H1 (cell line): ENCODE results near the gene RHBDF2.

Source experiments
- ASH2L ChIP-seq: fragments of 200-600, 300-600 bp; sonication (generic); IDR thresholded peaks from one replicate; pipeline ENCODE4 v1.7.1; 2017; ENCODE audit warnings: low read length
- HDAC6 ChIP-seq: IDR thresholded peaks from one replicate; pipeline ENCODE4 v1.7.1; 2012; ENCODE audit warnings: low read depth, mild to moderate bottlenecking, inconsistent platforms, low read length, moderate library complexity
- POLR2A ChIP-seq, 2 experiments: IDR thresholded peaks; 1 replicate in 1 of 2; 2 replicates in 1 of 2; pipeline ENCODE4 v1.6.1; 2011; ENCODE audit warnings: low read depth in 2 of 2, low read length in 2 of 2, mild to moderate bottlenecking in 2 of 2; ENCODE audit errors: control extremely low read depth in 1 of 2
- SRF ChIP-seq: IDR thresholded peaks from 2 replicates; pipeline ENCODE4 v1.6.1; 2011; ENCODE audit warnings: mild to moderate bottlenecking, low read depth, low read length, moderate library complexity
- TF ChIP-seq, protein P1 (sequence below): fragments of 300-600 bp; sonication (generic); IDR thresholded peaks from 2 replicates; pipeline ENCODE4 v1.7.1; 2012; ENCODE audit warnings: low read length, moderate library complexity, mild to moderate bottlenecking, inconsistent platforms; ENCODE audit not compliant: insufficient replicate concordance
- TF ChIP-seq, protein P2 (sequence below), 3 experiments: IDR thresholded peaks; 1 replicate in 2 of 3; 2 replicates in 1 of 3; pipeline versions ENCODE4 v1.5.1 to v1.6.1; 2011; ENCODE audit warnings: low read length in 3 of 3, mild to moderate bottlenecking in 3 of 3, inconsistent platforms in 2 of 3, low read depth in 1 of 3, moderate library complexity in 1 of 3; ENCODE audit not compliant: insufficient read depth in 1 of 3; ENCODE audit errors: control extremely low read depth in 1 of 3

GRCh38 chr17:76530095-76530723, 29.0 kb upstream of the RHBDF2 start:
- TF ChIP-seq, protein P1, sequence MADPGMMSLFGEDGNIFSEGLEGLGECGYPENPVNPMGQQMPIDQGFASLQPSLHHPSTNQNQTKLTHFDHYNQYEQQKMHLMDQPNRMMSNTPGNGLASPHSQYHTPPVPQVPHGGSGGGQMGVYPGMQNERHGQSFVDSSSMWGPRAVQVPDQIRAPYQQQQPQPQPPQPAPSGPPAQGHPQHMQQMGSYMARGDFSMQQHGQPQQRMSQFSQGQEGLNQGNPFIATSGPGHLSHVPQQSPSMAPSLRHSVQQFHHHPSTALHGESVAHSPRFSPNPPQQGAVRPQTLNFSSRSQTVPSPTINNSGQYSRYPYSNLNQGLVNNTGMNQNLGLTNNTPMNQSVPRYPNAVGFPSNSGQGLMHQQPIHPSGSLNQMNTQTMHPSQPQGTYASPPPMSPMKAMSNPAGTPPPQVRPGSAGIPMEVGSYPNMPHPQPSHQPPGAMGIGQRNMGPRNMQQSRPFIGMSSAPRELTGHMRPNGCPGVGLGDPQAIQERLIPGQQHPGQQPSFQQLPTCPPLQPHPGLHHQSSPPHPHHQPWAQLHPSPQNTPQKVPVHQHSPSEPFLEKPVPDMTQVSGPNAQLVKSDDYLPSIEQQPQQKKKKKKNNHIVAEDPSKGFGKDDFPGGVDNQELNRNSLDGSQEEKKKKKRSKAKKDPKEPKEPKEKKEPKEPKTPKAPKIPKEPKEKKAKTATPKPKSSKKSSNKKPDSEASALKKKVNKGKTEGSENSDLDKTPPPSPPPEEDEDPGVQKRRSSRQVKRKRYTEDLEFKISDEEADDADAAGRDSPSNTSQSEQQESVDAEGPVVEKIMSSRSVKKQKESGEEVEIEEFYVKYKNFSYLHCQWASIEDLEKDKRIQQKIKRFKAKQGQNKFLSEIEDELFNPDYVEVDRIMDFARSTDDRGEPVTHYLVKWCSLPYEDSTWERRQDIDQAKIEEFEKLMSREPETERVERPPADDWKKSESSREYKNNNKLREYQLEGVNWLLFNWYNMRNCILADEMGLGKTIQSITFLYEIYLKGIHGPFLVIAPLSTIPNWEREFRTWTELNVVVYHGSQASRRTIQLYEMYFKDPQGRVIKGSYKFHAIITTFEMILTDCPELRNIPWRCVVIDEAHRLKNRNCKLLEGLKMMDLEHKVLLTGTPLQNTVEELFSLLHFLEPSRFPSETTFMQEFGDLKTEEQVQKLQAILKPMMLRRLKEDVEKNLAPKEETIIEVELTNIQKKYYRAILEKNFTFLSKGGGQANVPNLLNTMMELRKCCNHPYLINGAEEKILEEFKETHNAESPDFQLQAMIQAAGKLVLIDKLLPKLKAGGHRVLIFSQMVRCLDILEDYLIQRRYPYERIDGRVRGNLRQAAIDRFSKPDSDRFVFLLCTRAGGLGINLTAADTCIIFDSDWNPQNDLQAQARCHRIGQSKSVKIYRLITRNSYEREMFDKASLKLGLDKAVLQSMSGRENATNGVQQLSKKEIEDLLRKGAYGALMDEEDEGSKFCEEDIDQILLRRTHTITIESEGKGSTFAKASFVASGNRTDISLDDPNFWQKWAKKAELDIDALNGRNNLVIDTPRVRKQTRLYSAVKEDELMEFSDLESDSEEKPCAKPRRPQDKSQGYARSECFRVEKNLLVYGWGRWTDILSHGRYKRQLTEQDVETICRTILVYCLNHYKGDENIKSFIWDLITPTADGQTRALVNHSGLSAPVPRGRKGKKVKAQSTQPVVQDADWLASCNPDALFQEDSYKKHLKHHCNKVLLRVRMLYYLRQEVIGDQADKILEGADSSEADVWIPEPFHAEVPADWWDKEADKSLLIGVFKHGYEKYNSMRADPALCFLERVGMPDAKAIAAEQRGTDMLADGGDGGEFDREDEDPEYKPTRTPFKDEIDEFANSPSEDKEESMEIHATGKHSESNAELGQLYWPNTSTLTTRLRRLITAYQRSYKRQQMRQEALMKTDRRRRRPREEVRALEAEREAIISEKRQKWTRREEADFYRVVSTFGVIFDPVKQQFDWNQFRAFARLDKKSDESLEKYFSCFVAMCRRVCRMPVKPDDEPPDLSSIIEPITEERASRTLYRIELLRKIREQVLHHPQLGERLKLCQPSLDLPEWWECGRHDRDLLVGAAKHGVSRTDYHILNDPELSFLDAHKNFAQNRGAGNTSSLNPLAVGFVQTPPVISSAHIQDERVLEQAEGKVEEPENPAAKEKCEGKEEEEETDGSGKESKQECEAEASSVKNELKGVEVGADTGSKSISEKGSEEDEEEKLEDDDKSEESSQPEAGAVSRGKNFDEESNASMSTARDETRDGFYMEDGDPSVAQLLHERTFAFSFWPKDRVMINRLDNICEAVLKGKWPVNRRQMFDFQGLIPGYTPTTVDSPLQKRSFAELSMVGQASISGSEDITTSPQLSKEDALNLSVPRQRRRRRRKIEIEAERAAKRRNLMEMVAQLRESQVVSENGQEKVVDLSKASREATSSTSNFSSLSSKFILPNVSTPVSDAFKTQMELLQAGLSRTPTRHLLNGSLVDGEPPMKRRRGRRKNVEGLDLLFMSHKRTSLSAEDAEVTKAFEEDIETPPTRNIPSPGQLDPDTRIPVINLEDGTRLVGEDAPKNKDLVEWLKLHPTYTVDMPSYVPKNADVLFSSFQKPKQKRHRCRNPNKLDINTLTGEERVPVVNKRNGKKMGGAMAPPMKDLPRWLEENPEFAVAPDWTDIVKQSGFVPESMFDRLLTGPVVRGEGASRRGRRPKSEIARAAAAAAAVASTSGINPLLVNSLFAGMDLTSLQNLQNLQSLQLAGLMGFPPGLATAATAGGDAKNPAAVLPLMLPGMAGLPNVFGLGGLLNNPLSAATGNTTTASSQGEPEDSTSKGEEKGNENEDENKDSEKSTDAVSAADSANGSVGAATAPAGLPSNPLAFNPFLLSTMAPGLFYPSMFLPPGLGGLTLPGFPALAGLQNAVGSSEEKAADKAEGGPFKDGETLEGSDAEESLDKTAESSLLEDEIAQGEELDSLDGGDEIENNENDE, result no peak
- TF ChIP-seq, protein P2, sequence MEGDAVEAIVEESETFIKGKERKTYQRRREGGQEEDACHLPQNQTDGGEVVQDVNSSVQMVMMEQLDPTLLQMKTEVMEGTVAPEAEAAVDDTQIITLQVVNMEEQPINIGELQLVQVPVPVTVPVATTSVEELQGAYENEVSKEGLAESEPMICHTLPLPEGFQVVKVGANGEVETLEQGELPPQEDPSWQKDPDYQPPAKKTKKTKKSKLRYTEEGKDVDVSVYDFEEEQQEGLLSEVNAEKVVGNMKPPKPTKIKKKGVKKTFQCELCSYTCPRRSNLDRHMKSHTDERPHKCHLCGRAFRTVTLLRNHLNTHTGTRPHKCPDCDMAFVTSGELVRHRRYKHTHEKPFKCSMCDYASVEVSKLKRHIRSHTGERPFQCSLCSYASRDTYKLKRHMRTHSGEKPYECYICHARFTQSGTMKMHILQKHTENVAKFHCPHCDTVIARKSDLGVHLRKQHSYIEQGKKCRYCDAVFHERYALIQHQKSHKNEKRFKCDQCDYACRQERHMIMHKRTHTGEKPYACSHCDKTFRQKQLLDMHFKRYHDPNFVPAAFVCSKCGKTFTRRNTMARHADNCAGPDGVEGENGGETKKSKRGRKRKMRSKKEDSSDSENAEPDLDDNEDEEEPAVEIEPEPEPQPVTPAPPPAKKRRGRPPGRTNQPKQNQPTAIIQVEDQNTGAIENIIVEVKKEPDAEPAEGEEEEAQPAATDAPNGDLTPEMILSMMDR (IDR thresholded peaks at IDR 0.05; ENCODE audit: control extremely low read depth in 1 of 3, insufficient read depth in 1 of 3, low read depth in 1 of 3, low read length in 3 of 3), result no peak
- TF ChIP-seq HDAC6, result no peak
- no peak for TF ChIP-seq ASH2L
- no peak for TF ChIP-seq POLR2A (IDR thresholded peaks at IDR 0.05; ENCODE audit: control extremely low read depth in 1 of 2, low read depth in 2 of 2, low read length in 2 of 2)
- TF ChIP-seq SRF, result no peak
